22Rv1 (cell line): ENCODE results near the gene ZBTB37.
"Not testable (repeated sequence)": the region's sequence is repeated elsewhere in the genome, so short reads cannot be mapped to it uniquely, and the experiment has no call there.

ENCODE experiments used
- H3K27ac ChIP-seq: fragments of 450-650 bp; 2 replicates; pipeline ENCODE4 v1.5.1; 2017
- CTCF ChIP-seq: fragments of 450-650 bp; IDR thresholded peaks from 2 replicates; pipeline ENCODE4 v1.5.1; 2017; ENCODE audit warnings: mild to moderate bottlenecking
- ZFX ChIP-seq: fragments of 450-650 bp; IDR thresholded peaks from 2 replicates; pipeline ENCODE4 v1.6.1; 2017; ENCODE audit warnings: antibody characterized with exemption, borderline replicate concordance

The ZBTB37 gene

DNA sequence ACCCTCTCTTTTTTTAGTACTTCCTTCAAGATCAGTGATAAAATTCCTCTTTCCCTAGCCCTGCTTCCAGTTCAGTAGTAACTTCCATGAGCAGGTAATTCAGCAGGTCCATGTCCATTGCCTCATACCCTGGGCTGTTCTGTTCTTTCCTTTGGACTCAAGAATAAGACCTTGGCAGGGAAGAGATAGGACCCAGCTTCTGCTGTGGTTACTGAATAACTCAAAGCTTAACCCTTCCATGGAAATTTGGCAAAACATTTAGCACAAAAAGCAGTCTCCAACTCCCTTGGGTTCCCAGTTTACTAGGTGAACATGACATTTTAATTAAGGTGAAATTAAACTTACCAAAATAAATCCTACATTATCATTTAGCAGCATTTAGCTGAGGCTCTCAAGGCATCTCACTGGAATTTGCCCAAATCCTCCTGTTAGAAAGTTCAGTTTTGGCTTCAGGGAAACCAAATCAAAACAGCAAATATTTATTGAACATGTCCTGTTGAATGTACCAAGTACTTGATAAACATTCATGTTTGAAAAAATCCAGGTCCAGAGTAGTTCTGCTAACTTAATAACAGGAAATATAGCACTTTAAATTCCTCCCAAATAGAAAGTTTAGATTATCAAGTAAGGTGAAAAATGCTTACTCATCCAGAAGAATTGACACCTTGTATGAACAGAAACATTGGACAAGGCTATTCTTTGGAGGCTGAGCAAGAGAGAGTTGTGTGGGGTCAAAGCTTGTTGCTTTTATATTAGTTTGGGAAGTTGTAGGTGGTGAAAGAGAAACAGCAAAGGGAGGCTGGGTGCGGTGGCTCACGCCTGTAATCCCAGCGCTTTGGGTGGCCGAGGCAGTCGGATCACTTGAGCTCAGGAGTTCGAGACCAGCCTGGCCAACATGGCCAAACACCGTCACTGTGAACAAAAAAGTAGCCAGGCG, 57.4 kb downstream of the ZBTB37 start:
- TF ChIP-seq ZFX (no peak), CTCF (no peak)
- H3K27ac ChIP-seq, result peak overlapping the region; percentile 64

GRCh38 chr1:173930541-173930940, 62.4 kb downstream of the ZBTB37 start:
- not testable (repeated sequence) for H3K27ac ChIP-seq

DNA sequence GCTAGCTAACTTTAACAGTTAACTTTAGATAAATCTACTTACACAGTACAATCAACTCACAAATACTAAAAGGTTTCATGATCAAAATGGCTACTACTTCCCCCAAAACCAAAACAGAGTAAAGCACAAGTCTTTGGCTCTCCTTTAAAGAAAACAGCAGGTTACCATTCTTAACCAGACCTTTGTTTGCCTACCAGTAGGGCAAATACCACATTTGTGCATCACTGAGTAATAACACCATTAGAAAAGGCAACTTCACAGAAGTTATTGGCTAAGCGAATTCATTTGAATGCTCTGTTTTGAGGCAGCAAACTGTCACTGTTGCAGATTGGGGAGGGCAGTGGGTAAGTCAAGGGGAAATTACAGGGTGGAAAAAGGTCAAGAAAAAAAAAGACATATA, 66.3 kb downstream of the ZBTB37 start:
- TF ChIP-seq ZFX, result no peak
- TF ChIP-seq CTCF, result no peak
- no peak overlapping the region for H3K27ac ChIP-seq

DNA sequence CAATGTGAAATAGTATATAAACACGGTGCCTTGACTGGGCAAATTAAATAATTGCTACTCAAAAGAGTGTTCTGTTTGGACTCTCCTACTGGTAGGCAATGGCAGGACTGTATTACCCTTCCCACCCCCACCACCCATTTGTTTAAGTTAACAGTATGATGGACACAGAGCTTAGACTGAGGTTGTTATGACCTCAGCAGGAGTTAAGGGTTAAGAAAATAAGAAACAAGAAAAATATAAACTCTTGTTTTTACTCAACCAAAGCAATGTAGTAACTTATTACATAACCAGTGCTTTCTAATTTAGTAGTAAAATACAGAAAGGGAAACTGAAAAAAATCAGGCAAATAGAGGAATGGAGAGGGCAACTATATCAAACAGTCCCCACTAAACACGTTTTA, 68.9 kb downstream of the ZBTB37 start:
- no peak overlapping the region for H3K27ac ChIP-seq
- TF ChIP-seq ZFX (no peak), CTCF (no peak)

- TF ChIP-seq ZFX (no peak), CTCF (no peak)
- no peak overlapping the region for H3K27ac ChIP-seq
These were observed 78.3 kb downstream of the ZBTB37 start for GRCh38 chr1:173946380-173946921.

DNA sequence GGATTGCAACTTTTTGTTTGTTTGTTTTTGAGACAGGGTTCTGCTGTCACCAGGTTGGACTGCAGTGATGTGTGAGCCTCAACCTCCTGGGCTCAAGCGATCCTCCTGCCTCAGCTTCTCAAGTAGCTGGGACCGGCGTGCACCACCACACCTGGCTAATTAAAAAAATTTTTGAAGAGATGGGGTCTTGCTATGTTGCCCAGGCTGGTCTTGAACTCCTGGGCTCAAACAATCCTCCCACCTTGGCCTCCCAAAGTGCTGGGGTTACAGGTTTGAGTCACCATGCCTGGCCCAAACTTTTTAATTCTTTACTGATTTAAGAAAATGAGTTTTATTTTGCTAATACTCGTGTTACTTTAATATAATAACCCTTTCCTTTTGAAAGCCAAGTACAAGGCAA, 80.4 kb downstream of the ZBTB37 start:
- TF ChIP-seq CTCF, result no peak
- TF ChIP-seq ZFX, result no peak
- no peak overlapping the region for H3K27ac ChIP-seq
